MM.1S (cell line): ENCODE results near the gene SUMO1.

ENCODE experiments used
- DNase-seq: peaks from one replicate; pipeline ENCODE4 v3.0.0-alpha.2; 2015
- H2AFZ ChIP-seq: fragments of 300-600 bp; sonication (generic); 2 replicates; pipeline ENCODE4 v1.6.0; 2016; ENCODE audit warnings: antibody characterized with exemption, low read length
- H3F3A ChIP-seq: fragments of 300-600 bp; sonication (generic); 2 replicates; pipeline ENCODE4 v1.6.1; 2016; ENCODE audit warnings: mild to moderate bottlenecking, antibody characterized with exemption, low read length, moderate library complexity, mixed read lengths; ENCODE audit not compliant: insufficient read depth
- H3K27ac ChIP-seq: fragments of 300-600 bp; sonication (generic); 2 replicates; pipeline ENCODE4 v1.5.1; 2016; ENCODE audit warnings: mild to moderate bottlenecking, low read length
- H3K27me3 ChIP-seq: fragments of 300-600 bp; sonication (generic); replicated peaks from 2 replicates; pipeline ENCODE4 v1.6.0; 2016; ENCODE audit warnings: low read length; ENCODE audit not compliant: insufficient read depth
- H3K36me3 ChIP-seq: fragments of 300-600 bp; sonication (generic); replicated peaks from 2 replicates; pipeline ENCODE4 v1.6.1; 2016; ENCODE audit warnings: mild to moderate bottlenecking, low read length, mixed read lengths; ENCODE audit not compliant: insufficient read depth
- H3K4me1 ChIP-seq: fragments of 300-600 bp; sonication (generic); 2 replicates; pipeline ENCODE4 v1.6.1; 2016; ENCODE audit warnings: low read length, mixed read lengths
- H3K4me2 ChIP-seq: fragments of 300-600 bp; sonication (generic); 2 replicates; pipeline ENCODE4 v1.6.0; 2016; ENCODE audit warnings: low read depth, low read length
- H3K4me3 ChIP-seq: fragments of 300-600 bp; sonication (generic); 2 replicates; pipeline ENCODE4 v1.5.1; 2016; ENCODE audit warnings: low read length, mixed read lengths
- H3K79me2 ChIP-seq: fragments of 300-600 bp; sonication (generic); 2 replicates; pipeline ENCODE4 v1.6.1; 2016; ENCODE audit warnings: mixed run types, low read length, mixed read lengths
- H3K9ac ChIP-seq: fragments of 300-600 bp; sonication (generic); 2 replicates; pipeline ENCODE4 v1.6.1; 2016; ENCODE audit warnings: low read length, mixed read lengths
- H3K9me2 ChIP-seq: fragments of 300-600 bp; sonication (generic); replicated peaks from 2 replicates; pipeline ENCODE4 v1.6.1; 2016; ENCODE audit warnings: mild to moderate bottlenecking, low read length, mixed read lengths; ENCODE audit not compliant: insufficient read depth
- H3K9me3 ChIP-seq: fragments of 300-600 bp; sonication (generic); replicated peaks from 2 replicates; pipeline ENCODE4 v1.6.1; 2016; ENCODE audit warnings: mild to moderate bottlenecking, low read length, mixed read lengths; ENCODE audit not compliant: insufficient read depth
- H4K20me1 ChIP-seq: fragments of 300-600 bp; sonication (generic); 2 replicates; pipeline ENCODE4 v1.6.1; 2016; ENCODE audit warnings: mild to moderate bottlenecking, low read length, moderate library complexity, mixed read lengths; ENCODE audit not compliant: insufficient read depth
- CTCF ChIP-seq: fragments of 300-600 bp; sonication (generic); IDR thresholded peaks from 2 replicates; pipeline ENCODE4 v1.5.1; 2016; ENCODE audit warnings: antibody characterized with exemption, low read length, mixed read lengths
- EZH2 ChIP-seq: fragments of 300-600 bp; sonication (generic); optimal IDR thresholded peaks from 2 replicates; pipeline ENCODE3; 2017; ENCODE audit warnings: low read depth, mild to moderate bottlenecking, antibody characterized with exemption, low read length, mixed read lengths
- EZH2phosphoT487 ChIP-seq: fragments of 300-600 bp; sonication (generic); IDR thresholded peaks from 2 replicates; pipeline ENCODE4 v1.6.1; 2018; ENCODE audit warnings: antibody characterized with exemption, low read length

SUMO1 gene

DNA sequence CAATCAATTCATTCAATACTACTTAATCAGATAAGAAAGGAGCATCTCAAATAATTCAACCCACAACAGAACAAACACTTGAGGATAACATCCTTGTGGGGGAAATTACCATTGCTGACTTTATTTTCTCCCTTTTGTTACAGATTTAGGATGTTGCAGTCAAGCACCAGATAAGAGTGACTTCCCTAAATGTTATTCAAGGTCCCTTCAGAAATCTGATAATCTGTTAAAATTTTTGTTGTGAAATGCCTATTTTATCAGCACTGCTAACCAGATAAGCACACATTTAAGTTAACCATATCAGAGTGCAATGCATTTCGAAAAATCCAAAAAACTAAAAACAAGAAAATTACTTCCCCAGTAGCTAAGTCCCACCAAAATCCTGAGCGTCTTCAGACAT is 33.5 kb downstream of the SUMO1 start:
- no peaks in the 10 kb centered on the region for H3K9me3 ChIP-seq
- H3K27ac ChIP-seq = no peak overlapping the region
- TF ChIP-seq EZH2phosphoT487 = no peak
- no peak for TF ChIP-seq EZH2
- TF ChIP-seq CTCF = no peak
- H3K9ac ChIP-seq = no peak overlapping the region
- no peaks in the 10 kb centered on the region for H3K36me3 ChIP-seq
- no peaks in the 10 kb centered on the region for H3K9me2 ChIP-seq
- no peaks in the 10 kb centered on the region for H3F3A ChIP-seq
- no peak overlapping the region for H3K4me2 ChIP-seq
- no peaks in the 10 kb centered on the region for H3K27me3 ChIP-seq
- no peak overlapping the region for H3K4me3 ChIP-seq
- H4K20me1 ChIP-seq = no peaks in the 10 kb centered on the region
- H3K4me1 ChIP-seq = no peaks in the 10 kb centered on the region
- H2AFZ ChIP-seq = no peak overlapping the region
- no peak for DNase-seq
- H3K79me2 ChIP-seq = no peaks in the 10 kb centered on the region

GRCh38 chr2:202203348-202203747 is 35.0 kb downstream of the SUMO1 start:
- Histone ChIP-seq H3K36me3 (no peaks in the 10 kb centered on the region), H3K27me3 (no peaks in the 10 kb centered on the region), H3K9me3 (no peaks in the 10 kb centered on the region), H3K79me2 (no peaks in the 10 kb centered on the region), H3K4me1 (no peaks in the 10 kb centered on the region), H3K9ac (no peak overlapping the region), H3K27ac (no peak overlapping the region), H4K20me1 (no peaks in the 10 kb centered on the region), H3F3A (no peaks in the 10 kb centered on the region), H3K4me2 (no peak overlapping the region), H2AFZ (no peak overlapping the region), H3K9me2 (no peaks in the 10 kb centered on the region), H3K4me3 (no peak overlapping the region)
- TF ChIP-seq EZH2phosphoT487 (no peak), CTCF (no peak), EZH2 (no peak)
- no peak for DNase-seq

DNA sequence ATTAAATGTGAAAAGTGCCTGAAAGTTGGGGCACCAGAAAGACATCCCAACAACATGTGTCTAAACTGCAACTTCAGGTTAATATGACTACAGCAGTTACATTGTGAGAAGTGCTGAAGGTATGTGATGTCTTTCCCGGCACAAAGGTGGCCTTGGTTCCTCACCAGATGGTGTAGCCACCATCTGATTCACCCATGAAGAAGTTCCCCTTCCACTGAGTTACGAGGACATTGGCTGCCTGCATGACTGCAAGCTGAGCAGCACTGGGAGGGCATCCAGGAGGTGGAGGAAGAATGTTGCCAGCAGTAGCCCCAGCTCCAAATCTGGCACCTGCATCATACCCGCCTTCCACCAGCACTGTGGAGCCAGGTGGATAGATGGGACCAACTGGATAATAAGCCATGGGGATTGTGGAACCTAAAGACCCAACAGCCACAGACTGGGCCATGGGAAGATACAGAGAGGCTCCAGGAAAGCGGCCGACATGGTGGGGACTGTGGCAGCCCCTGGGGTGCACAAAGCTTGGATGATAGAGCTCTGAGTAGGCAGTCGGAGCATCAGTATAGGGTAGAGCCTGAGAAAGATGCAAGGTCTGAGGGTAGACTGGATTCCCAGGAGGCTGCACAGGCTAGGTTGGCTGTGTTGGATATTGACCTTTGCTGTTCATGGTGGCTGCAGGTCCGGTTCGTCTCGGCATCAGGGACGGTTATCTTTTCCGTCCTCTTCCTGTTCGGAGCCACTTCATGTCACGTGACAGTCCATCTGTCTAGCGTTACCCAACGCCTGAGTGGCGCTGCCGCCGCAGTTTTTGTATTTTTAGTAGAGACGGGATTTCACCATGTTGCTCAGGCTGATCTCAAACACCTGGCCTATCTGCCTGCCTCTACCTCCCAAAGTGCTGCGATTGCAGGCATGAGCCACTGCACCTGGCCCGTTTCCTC is 36.9 kb downstream of the SUMO1 start:
- no peaks in the 10 kb centered on the region for H4K20me1 ChIP-seq
- no peaks in the 10 kb centered on the region for H3K4me1 ChIP-seq
- no peaks in the 10 kb centered on the region for H3K36me3 ChIP-seq
- no peaks in the 10 kb centered on the region for H3K9me2 ChIP-seq
- TF ChIP-seq EZH2 (no peak), CTCF (no peak), EZH2phosphoT487 (no peak)
- H3K79me2 ChIP-seq = no peaks in the 10 kb centered on the region
- no peak overlapping the region for H3K27ac ChIP-seq
- no peaks in the 10 kb centered on the region for H3F3A ChIP-seq
- H3K27me3 ChIP-seq = no peaks in the 10 kb centered on the region
- no peak for DNase-seq
- H3K9ac ChIP-seq = no peak overlapping the region
- no peaks in the 10 kb centered on the region for H3K9me3 ChIP-seq
- H3K4me2 ChIP-seq = no peak overlapping the region
- no peak overlapping the region for H3K4me3 ChIP-seq
- H2AFZ ChIP-seq = no peak overlapping the region
